Stomach (tissue), 9 donors: ENCODE data around the gene ADGRG4. TPM values are rescaled to one million over a fixed set of nuclear protein-coding genes. Genes with fewer than 3 reads are reported as not detected.
A peak's percentile ranks its signal among the peaks of the same experiment; 100 is the strongest.

ENCODE experiments used
- DNase-seq, 2 donors: peaks; one replicate each; pipeline versions ENCODE4 v3.0.0 to v3.0.0-alpha.2; 2013 to 2019
- H3K27ac ChIP-seq, 5 donors: fragments of 200-600 bp in 4 of 5; sonication (generic) in 4 of 5; one replicate each; pipeline ENCODE4 v1.5.1; 2013 to 2019; ENCODE audit warnings: mild to moderate bottlenecking in 1 of 5, moderate library complexity in 1 of 5
- H3K27me3 ChIP-seq, 3 donors: fragments of 200-600 bp; sonication (generic); one replicate each; pipeline ENCODE4 v1.5.1; 2017 to 2019; ENCODE audit warnings: mixed run types in 1 of 3
- H3K36me3 ChIP-seq, 4 donors: fragments of 200-600 bp; sonication (generic); 1 replicate in 3 of 4; 2 replicates in 1 of 4; pipeline ENCODE4 v1.5.1; 2016 to 2019
- H3K4me1 ChIP-seq, 4 donors: fragments of 200-600 bp; sonication (generic); one replicate each; pipeline ENCODE4 v1.5.1; 2016 to 2019
- H3K4me3 ChIP-seq, 4 donors: fragments of 200-600 bp; sonication (generic) in 3 of 4; one replicate each; pipeline ENCODE4 v1.5.1; 2016 to 2019; ENCODE audit warnings: mild to moderate bottlenecking in 1 of 4
- H3K9me3 ChIP-seq, 4 donors: fragments of 200-600 bp; sonication (generic); one replicate each; pipeline ENCODE4 v1.5.1; 2016 to 2019
- EP300 ChIP-seq: sonication (generic); formaldehyde crosslinking; IDR thresholded peaks from one replicate; pipeline ENCODE4 v1.6.1; 2017; ENCODE audit warnings: antibody characterized with exemption
- POLR2A ChIP-seq, 4 donors: fragments of 450-650 bp; IDR thresholded peaks; one replicate each; pipeline ENCODE4 v1.6.1; 2016; ENCODE audit warnings: antibody characterized with exemption in 4 of 4, control low read depth in 2 of 4, mild to moderate bottlenecking in 1 of 4, moderate library complexity in 1 of 4
- POLR2AphosphoS5 ChIP-seq, 3 donors: sonication (generic); formaldehyde crosslinking; IDR thresholded peaks; one replicate each; pipeline ENCODE4 v1.6.1; 2016; ENCODE audit warnings: antibody characterized with exemption in 3 of 3
- WGBS, 5 donors: extraction: QIAGEN DNeasy Blood & Tissue Kit in 3 of 5; methylation state at CpG; one replicate each; pipeline versions ENCODE4 v1.1.5 to v1.1.7; 2013 to 2018; 5-methylcytosine and 5-hydroxymethylcytosine counted together
- intact Hi-C: fragments of 100-400 bp; cut with DNase I; formaldehyde crosslinking; loops from one replicate; pipeline ENCODE4 v1.15.1; 2023; ENCODE audit warnings: low total_unique reads
- polyA plus RNA-seq, 3 donors: library from polyadenylated mRNA; stranded (reverse); fragments of 200-250 nt; gene quantifications; one replicate each; pipeline ENCODE4 v1.2.3, GENCODE V29; 2013
- total RNA-seq, 5 donors: library from RNA; depleted of rRNA; stranded (reverse); fragments of >200 nt; gene quantifications; one replicate each; pipeline versions ENCODE4 v1.1.0 to v1.2.3, GENCODE V29; 2014 to 2016
- TF ChIP-seq, protein P1 (sequence below), 7 experiments: fragments of 450-650 bp in 4 of 7; fragments of 200-600 bp in 3 of 7; sonication (generic) in 3 of 7; IDR thresholded peaks; one replicate each; pipeline ENCODE4 v1.5.1; 2016 to 2019; ENCODE audit warnings: antibody characterized with exemption in 7 of 7, control low read depth in 2 of 7, mild to moderate bottlenecking in 1 of 7
- donor health status: healthy with polysubstance abuse.
- donor health status: Bipolar disorder and iron deficiency.
- donor health status: healthy.

ADGRG4 gene
- total and polyA plus RNA-seq, 8 donors, result under 0.01 to 1.8 (median 0.42) TPM; not detected in 4

DNA sequence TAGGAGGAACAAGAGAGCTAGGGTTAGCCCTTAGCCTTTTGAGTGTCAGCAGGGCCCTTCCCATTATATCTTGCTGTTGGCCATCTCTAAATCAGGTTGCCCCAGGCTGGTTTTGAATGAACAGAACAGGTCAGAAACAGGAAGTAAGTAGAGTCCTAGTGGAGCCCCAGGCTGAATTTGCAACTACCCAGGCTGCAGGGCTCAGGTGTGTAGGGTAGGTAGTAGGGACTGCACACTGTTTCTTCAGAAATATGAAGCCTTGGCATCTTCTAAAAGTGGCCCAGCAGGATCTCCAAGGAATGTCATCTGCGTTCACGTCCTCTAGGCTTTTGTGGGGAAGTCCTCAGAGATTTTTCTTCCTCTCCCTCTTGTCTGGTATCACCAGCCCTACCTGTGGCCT lies 90.2 kb downstream of the ADGRG4 start:
- Histone ChIP-seq H3K9me3 (no peaks in the 10 kb centered on the region), H3K27me3 (no peaks in the 10 kb centered on the region), H3K4me3 (no peak overlapping the region), H3K36me3 (no peaks in the 10 kb centered on the region), H3K4me1 (no peaks in the 10 kb centered on the region), H3K27ac (no peak overlapping the region)
- no peak for DNase-seq
- WGBS, 5 donors, result 70 to 92% (median 81%) methylated on average over 2 of the region's 2 CpGs; no CpG with 5 or more reads in 1 of the 5 donors
- intact Hi-C loops, result no loop called here
- TF ChIP-seq POLR2A (IDR thresholded peaks at IDR 0.05), result no peak
- TF ChIP-seq, protein P1, sequence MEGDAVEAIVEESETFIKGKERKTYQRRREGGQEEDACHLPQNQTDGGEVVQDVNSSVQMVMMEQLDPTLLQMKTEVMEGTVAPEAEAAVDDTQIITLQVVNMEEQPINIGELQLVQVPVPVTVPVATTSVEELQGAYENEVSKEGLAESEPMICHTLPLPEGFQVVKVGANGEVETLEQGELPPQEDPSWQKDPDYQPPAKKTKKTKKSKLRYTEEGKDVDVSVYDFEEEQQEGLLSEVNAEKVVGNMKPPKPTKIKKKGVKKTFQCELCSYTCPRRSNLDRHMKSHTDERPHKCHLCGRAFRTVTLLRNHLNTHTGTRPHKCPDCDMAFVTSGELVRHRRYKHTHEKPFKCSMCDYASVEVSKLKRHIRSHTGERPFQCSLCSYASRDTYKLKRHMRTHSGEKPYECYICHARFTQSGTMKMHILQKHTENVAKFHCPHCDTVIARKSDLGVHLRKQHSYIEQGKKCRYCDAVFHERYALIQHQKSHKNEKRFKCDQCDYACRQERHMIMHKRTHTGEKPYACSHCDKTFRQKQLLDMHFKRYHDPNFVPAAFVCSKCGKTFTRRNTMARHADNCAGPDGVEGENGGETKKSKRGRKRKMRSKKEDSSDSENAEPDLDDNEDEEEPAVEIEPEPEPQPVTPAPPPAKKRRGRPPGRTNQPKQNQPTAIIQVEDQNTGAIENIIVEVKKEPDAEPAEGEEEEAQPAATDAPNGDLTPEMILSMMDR (IDR thresholded peaks at IDR 0.05), result no peak
- no peak for TF ChIP-seq POLR2AphosphoS5 (IDR thresholded peaks at IDR 0.05)
- no peak for TF ChIP-seq EP300

DNA sequence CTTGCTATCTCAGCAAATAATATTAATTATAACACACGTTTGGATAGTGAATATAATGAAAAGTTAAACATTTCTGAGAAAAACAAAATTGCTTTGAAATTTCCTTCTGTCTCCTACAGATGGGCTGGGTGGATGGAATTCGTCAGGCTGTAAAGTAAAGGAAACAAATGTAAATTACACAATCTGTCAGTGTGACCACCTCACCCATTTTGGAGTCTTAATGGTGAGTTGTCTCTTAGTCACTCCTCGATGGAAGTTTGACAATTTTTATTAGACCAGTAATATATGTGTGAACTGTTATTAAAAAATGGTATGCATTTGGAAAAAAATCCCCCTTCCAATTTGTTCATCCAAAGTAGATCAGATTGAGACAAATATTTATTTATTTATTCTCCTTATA lies 94.5 kb downstream of the ADGRG4 start:
- Histone ChIP-seq H3K4me3 (no peak overlapping the region), H3K27ac (no peak overlapping the region), H3K27me3 (peaks cover 0 to 3% (median 0%) of the 10 kb centered on the region in 3 donors), H3K9me3 (no peaks in the 10 kb centered on the region), H3K4me1 (no peaks in the 10 kb centered on the region), H3K36me3 (no peaks in the 10 kb centered on the region)
- 46 to 55% (median 49%) methylated on average over 3 of the region's 3 CpGs for WGBS, 5 donors
- no peak for DNase-seq
- TF ChIP-seq, protein P1 (IDR thresholded peaks at IDR 0.05), result no peak
- TF ChIP-seq POLR2A (IDR thresholded peaks at IDR 0.05) (no peak), POLR2AphosphoS5 (IDR thresholded peaks at IDR 0.05) (no peak), EP300 (no peak)
- intact Hi-C loops, result no loop called here

DNA sequence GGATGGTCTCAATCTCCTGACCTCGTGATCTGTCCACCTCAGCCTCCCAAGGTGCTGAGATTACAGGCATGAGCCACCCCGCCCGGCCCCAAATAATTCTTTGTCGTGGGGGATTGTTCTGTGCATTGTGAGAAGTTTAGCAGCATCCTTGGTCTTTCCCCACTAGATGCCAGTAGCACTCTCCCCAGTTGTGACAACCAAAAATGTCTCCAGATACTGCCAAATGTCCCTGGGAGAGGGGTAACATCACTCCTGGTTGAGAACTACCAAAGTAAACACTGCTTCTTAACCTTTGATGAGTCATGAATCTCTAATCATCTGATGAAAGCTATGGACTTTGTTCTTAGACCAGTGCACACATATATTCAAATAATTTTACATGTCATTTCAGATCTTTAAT lies 96.2 kb downstream of the ADGRG4 start:
- no peaks in the 10 kb centered on the region for H3K9me3 ChIP-seq
- TF ChIP-seq POLR2A (IDR thresholded peaks at IDR 0.05) (no peak), EP300 (no peak), POLR2AphosphoS5 (IDR thresholded peaks at IDR 0.05) (no peak)
- TF ChIP-seq, protein P1 (IDR thresholded peaks at IDR 0.05), result no peak
- peak in 1 of 2 donors; percentile 3 for DNase-seq
- H3K4me3 ChIP-seq, result no peak overlapping the region
- H3K27me3 ChIP-seq, result peaks cover 0 to 3% (median 0%) of the 10 kb centered on the region in 3 donors
- no peaks in the 10 kb centered on the region for H3K36me3 ChIP-seq
- WGBS, 5 donors, result 61 to 79% (median 68%) methylated on average over 4 of the region's 4 CpGs
- intact Hi-C loops, result no loop called here
- no peaks in the 10 kb centered on the region for H3K4me1 ChIP-seq
- H3K27ac ChIP-seq, result no peak overlapping the region

DNA sequence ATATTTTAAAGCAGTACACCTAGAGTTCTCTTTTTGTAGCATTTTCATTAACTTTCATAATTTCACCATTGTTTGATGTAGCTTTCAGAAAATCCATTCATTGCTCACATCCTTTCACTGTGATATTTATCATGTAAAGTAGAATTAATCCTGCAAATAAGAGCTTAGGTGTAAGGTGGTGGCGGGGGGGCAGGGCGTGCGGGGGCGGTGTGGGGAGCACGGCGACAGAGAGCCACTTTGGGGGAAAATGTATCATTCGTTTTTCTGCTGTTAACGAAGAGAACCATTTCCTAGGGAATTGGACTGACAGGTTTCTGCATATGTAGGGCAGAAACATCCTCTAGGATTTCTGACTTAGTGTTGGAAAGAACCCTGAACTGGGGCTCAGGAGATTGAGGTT lies 104.4 kb downstream of the ADGRG4 start:
- H3K27ac ChIP-seq, result no peak overlapping the region
- H3K36me3 ChIP-seq, result no peaks in the 10 kb centered on the region
- TF ChIP-seq, protein P1 (IDR thresholded peaks at IDR 0.05), result no peak
- TF ChIP-seq POLR2AphosphoS5 (IDR thresholded peaks at IDR 0.05) (no peak), POLR2A (IDR thresholded peaks at IDR 0.05) (no peak), EP300 (no peak)
- DNase-seq, result no peak
- H3K4me3 ChIP-seq, result no peak overlapping the region
- H3K27me3 ChIP-seq, result no peaks in the 10 kb centered on the region
- intact Hi-C loops, result no loop called here
- H3K9me3 ChIP-seq, result no peaks in the 10 kb centered on the region
- no peaks in the 10 kb centered on the region for H3K4me1 ChIP-seq
- 68 to 87% (median 83%) methylated on average over 8 of the region's 8 CpGs for WGBS, 5 donors
